Testis (tissue), 2 donors: Measurements from ENCODE around the gene SLU7.

Experiments
- CTCF ChIP-seq, 3 experiments: fragments of 450-650 bp in 2 of 3; fragments of 200-600 bp in 1 of 3; sonication (generic) in 1 of 3; IDR thresholded peaks; one replicate each; pipeline ENCODE4 v1.5.1; 2016 to 2019; ENCODE audit warnings: antibody characterized with exemption in 3 of 3, mild to moderate bottlenecking in 2 of 3, moderate library complexity in 1 of 3
- POLR2A ChIP-seq: fragments of 450-650 bp; IDR thresholded peaks from one replicate; pipeline ENCODE4 v1.6.1; 2017; ENCODE audit warnings: antibody characterized with exemption, mild to moderate bottlenecking, moderate library complexity

DNA sequence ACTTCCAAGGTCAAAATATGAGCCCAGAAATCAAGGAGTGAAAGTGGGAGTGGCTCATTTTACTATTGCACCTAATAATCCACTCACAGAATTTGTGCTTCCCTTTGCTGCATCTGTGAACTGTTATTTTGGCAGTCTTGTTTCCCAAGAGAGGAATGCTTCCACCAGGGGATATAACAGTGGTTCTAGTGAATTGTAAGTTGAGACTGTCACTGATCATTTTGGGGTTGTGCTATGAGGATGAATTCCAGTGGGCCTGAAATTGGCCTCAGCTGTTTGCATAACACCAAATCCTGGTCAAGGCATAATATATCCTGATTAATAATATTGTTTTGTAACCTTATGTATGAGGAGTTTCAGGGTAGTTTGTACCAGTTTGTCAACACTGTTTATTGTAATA is 33.4 kb downstream of the SLU7 start:
- TF ChIP-seq CTCF (IDR thresholded peaks at IDR 0.05) (no peak), POLR2A (no peak)
